Progenitor cell of endocrine pancreas (in vitro differentiated cells): ENCODE data around the gene ARL2BP. TPM values are rescaled to one million over a fixed set of nuclear protein-coding genes. Genes with fewer than 3 reads are reported as not detected.
A peak's percentile ranks its signal among the peaks of the same experiment; 100 is the strongest.

Source experiments
- DNase-seq: peaks from one replicate; pipeline ENCODE4 v3.0.0; 2021; ENCODE audit warnings: low spot score; ENCODE audit not compliant: unreplicated experiment
- H3K27ac Mint-ChIP-seq: 2 replicates; pipeline ENCODE4 v1.8.0; 2021; ENCODE audit warnings: mild to moderate bottlenecking, moderate library complexity, mixed read lengths
- H3K27me3 Mint-ChIP-seq: 2 replicates; pipeline ENCODE4 v1.8.0; 2021; ENCODE audit warnings: mixed read lengths
- H3K36me3 Mint-ChIP-seq: 2 replicates; pipeline ENCODE4 v1.8.0; 2022; ENCODE audit warnings: mixed read lengths; ENCODE audit not compliant: insufficient read depth
- H3K4me1 Mint-ChIP-seq: 2 replicates; pipeline ENCODE4 v1.8.0; 2021; ENCODE audit warnings: low read depth, mixed read lengths
- H3K4me3 Mint-ChIP-seq: 2 replicates; pipeline ENCODE4 v1.8.0; 2021; ENCODE audit warnings: low read depth, mild to moderate bottlenecking, moderate library complexity, mixed read lengths
- H3K9me3 Mint-ChIP-seq: 2 replicates; pipeline ENCODE4 v1.8.0; 2021; ENCODE audit warnings: low read depth, mixed read lengths
- CTCF ChIP-seq: fragments of 200-600 bp; sonication (generic); IDR thresholded peaks from one replicate; pipeline ENCODE4 v1.5.0; 2021; ENCODE audit warnings: antibody characterized with exemption, mild to moderate bottlenecking; ENCODE audit not compliant: unreplicated experiment
- total RNA-seq: library from RNA; stranded (reverse); gene quantifications from 2 replicates; pipeline ENCODE4 v1.2.1, GENCODE V29; 2021

The ARL2BP gene
- total RNA-seq, 1 donor from 2014 or later, result 40.7 TPM

DNA sequence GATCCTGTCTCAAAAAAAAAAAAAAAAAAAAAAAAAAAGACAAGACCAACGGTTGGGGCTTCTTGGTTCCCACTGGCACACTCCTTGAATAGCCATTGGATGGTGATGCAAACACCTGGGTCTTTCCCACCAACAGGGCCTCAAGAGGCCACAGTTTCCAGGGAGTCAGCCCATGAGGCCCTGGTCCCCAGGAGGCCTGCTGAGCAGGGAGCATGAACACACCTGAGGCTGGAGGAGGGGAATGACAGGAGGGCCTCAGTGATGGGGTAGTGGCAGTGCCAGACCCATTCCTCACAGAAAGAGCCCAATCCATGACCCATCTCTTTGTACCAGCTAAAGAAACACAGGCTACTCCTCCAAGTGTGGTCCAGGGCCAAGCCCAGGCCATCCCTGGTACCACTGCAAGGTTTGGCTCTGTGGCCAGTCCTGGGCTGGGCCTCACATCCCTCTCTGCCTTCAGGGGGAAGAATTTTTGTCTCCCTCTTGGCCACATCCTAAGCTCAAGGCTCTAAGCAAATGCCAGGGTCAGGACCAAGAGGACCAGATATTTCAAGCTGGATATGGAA, 13.9 kb downstream of the ARL2BP start:
- TF ChIP-seq CTCF, result no peak
- Mint-ChIP-seq H3K27me3 (no peaks in the 10 kb centered on the region), H3K27ac (no peak overlapping the region), H3K36me3 (no peaks in the 10 kb centered on the region), H3K4me3 (no peak overlapping the region), H3K9me3 (no peaks in the 10 kb centered on the region), H3K4me1 (peaks cover 9% of the 10 kb centered on the region)
- DNase-seq, result no peak

GRCh38 chr16:57260294-57260929, 15.4 kb downstream of the ARL2BP start:
- Mint-ChIP-seq H3K9me3 (no peaks in the 10 kb centered on the region), H3K36me3 (no peaks in the 10 kb centered on the region), H3K4me3 (no peak overlapping the region), H3K27ac (peak overlapping the region; percentile 76), H3K27me3 (no peaks in the 10 kb centered on the region), H3K4me1 (peaks cover 11% of the 10 kb centered on the region)
- no peak for DNase-seq
- no peak for TF ChIP-seq CTCF

DNA sequence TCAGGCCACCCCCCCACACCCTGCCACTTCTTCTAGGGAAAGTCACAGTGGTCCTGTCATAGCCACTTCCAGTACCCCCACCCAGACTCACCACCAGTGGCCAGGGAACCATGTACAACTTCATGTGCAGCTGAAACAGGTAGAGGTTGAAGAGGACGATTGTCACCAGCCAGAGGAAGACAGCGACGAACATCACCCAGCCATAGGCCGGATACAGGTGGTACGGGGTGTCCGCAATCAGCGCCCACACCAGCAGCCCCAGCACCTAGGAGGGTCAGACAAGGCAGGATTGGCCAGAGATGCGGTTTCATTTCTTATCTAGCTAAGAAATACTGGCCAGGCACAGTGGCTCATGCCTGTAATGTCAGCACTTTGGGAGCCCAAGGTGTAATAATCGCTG, 16.7 kb downstream of the ARL2BP start:
- H3K36me3 Mint-ChIP-seq, result no peaks in the 10 kb centered on the region
- H3K4me1 Mint-ChIP-seq, result peaks cover 19% of the 10 kb centered on the region
- H3K27ac Mint-ChIP-seq, result no peak overlapping the region
- no peak overlapping the region for H3K4me3 Mint-ChIP-seq
- no peaks in the 10 kb centered on the region for H3K27me3 Mint-ChIP-seq
- DNase-seq, result no peak
- no peak for TF ChIP-seq CTCF
- H3K9me3 Mint-ChIP-seq, result no peaks in the 10 kb centered on the region

- no peak overlapping the region for H3K4me3 Mint-ChIP-seq
- H3K9me3 Mint-ChIP-seq, result no peaks in the 10 kb centered on the region
- TF ChIP-seq CTCF, result no peak
- peaks cover 19% of the 10 kb centered on the region for H3K4me1 Mint-ChIP-seq
- DNase-seq, result no peak
- no peaks in the 10 kb centered on the region for H3K27me3 Mint-ChIP-seq
- H3K36me3 Mint-ChIP-seq, result no peaks in the 10 kb centered on the region
- H3K27ac Mint-ChIP-seq, result peak overlapping the region; percentile 84
Observed at GRCh38 chr16:57262841-57263540, 17.9 kb downstream of the ARL2BP start.

DNA sequence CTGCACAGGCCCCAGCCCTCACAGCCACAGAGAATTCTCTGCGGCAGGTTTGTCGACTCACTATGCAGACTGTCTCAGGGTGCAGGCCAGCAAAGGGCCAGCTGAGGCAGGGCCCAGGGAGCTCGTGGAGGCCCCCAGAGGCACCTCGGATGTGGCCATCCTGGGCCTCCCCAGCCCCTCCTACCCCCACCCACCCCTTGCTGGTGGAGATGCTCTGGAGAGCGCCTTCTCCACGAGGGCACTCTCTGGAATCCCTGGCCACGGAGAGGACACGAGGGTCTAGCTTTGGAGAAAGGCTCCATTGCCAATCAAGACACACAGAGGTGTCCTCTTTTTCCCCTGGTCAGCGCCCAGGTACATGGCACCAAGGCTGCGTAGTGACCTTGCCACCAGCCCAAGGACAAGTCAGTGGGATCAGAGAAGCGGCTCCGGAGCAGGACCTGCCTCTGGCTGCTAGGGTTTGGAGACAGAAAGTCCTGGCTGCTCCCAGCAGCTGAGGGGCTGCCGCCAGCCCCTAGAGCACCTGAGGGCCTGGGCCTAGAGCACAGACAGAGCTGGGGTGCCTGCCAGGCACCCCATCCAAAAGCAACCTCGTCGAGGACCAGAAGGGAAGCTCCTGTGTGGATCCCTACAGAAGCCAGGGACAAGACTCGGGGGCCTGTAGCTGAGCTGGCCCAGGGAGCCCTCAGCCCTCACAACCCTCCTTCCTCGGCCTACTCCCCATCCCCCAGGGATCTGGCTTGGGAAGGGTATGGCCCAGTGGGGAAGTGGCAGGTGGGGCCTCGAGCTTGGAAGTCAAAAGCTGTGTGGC, 18.7 kb downstream of the ARL2BP start:
- no peaks in the 10 kb centered on the region for H3K9me3 Mint-ChIP-seq

More for the DNA sequence above, 18.7 kb downstream of the ARL2BP start:
- H3K27ac Mint-ChIP-seq, result no peak overlapping the region
- no peaks in the 10 kb centered on the region for H3K36me3 Mint-ChIP-seq
- TF ChIP-seq CTCF, result no peak
- H3K27me3 Mint-ChIP-seq, result no peaks in the 10 kb centered on the region
- H3K4me1 Mint-ChIP-seq, result peaks cover 21% of the 10 kb centered on the region
- H3K4me3 Mint-ChIP-seq, result no peak overlapping the region
- DNase-seq, result no peak
